ENCODE data around the gene BAZ2B.

- TF ChIP-seq POLR2A (IDR thresholded peaks at IDR 0.05) (no peak), CTCF (IDR thresholded peaks at IDR 0.05) (no peak)
These were observed 166.2 kb downstream of the BAZ2B start for GRCh38 chr2:159450180-159450579.

All from right lobe of liver (tissue), 4 donors.